GM12874 (cell line): Measurements from ENCODE around the gene CCNI2.

Experiments
- TF ChIP-seq, protein P1 (sequence below): IDR thresholded peaks from 2 replicates; pipeline ENCODE4 v1.5.1; 2011; ENCODE audit warnings: low read depth, mild to moderate bottlenecking, control low read depth, low read length, moderate library complexity; ENCODE audit not compliant: insufficient read depth

Gene CCNI2

DNA sequence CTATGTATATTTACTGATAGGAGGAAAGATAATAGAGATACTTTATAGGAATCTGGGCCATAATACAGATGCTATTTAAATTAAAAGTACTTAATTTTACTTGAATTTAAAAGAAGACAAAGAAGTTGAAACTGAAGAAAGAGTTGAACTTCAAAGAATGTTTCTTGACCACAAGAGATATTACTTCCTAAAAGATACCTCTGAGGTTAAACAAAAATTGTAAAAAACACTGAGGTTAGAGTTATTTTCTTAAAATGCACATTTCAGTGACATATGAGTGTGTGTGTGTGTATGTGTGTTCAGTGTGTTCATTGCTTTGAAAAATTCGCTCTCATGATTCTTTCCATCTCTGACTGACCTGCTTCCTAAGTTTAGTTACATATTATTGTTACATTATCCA is 33.4 kb downstream of the CCNI2 start:
- TF ChIP-seq, protein P1, sequence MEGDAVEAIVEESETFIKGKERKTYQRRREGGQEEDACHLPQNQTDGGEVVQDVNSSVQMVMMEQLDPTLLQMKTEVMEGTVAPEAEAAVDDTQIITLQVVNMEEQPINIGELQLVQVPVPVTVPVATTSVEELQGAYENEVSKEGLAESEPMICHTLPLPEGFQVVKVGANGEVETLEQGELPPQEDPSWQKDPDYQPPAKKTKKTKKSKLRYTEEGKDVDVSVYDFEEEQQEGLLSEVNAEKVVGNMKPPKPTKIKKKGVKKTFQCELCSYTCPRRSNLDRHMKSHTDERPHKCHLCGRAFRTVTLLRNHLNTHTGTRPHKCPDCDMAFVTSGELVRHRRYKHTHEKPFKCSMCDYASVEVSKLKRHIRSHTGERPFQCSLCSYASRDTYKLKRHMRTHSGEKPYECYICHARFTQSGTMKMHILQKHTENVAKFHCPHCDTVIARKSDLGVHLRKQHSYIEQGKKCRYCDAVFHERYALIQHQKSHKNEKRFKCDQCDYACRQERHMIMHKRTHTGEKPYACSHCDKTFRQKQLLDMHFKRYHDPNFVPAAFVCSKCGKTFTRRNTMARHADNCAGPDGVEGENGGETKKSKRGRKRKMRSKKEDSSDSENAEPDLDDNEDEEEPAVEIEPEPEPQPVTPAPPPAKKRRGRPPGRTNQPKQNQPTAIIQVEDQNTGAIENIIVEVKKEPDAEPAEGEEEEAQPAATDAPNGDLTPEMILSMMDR = no peak

DNA sequence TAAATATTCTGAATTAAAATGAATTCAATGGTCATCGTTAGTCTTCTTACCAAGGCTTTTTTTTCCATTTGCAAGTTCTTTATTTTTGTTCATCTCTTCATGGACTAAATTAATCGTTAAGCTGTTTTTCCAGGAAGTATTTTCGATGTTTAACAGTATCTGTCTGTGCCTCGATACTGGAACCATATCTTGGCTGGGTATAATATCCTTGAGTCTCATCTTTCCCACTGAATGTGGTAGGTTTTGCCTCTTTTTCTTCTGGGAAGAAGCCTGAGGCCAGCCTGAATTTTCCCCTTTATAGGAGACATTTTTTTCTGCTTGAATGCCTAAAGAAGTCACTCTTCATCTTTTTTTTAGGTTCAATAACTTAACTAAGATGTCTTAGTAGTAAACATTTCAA is 33.8 kb downstream of the CCNI2 start:
- TF ChIP-seq, protein P1 = no peak

DNA sequence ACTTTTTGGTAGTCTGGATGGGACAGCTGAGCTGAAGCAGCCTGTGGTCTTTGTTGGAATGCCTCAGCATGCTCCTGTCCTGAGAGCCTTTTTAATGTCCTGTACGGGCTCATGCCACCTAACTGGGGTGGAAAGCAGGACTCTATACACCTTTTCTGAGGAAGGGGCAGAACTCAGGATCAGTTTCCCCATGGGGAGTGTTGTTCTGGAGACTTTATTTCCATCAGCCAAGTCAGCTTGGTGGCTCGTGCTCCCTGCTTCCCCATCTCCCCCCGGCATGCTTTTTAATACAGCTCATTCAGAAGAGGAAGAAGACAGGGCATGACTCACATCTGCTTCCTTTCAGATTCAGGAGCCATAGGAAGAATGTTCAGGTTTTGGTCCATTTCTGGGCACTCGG is 34.9 kb downstream of the CCNI2 start:
- TF ChIP-seq, protein P1 = no peak

DNA sequence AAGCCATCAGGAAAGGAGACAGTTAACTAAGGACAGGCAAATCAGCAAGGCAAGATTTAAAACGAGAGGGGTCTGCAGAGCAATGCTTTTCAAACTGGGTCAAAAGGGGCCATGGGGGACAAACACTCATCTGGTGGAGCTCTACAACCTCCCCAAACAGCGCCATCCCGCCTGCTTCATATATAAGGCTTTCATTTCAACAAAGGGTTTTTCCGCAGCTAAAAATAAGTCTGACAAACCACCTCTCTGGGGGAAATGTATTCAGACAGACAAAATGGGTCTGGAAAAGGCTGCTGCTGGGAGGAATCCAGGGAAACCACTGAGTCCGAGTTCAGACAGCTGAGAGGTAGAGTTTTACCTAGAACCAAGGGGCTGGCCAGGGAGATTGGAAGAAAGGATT is 38.1 kb downstream of the CCNI2 start:
- TF ChIP-seq, protein P1 = no peak

- TF ChIP-seq, protein P1 = no peak
These were observed 38.6 kb downstream of the CCNI2 start for GRCh38 chr5:132785864-132786263.

GRCh38 chr5:132787076-132787475 is 39.9 kb downstream of the CCNI2 start:
- TF ChIP-seq, protein P1 = no peak

DNA sequence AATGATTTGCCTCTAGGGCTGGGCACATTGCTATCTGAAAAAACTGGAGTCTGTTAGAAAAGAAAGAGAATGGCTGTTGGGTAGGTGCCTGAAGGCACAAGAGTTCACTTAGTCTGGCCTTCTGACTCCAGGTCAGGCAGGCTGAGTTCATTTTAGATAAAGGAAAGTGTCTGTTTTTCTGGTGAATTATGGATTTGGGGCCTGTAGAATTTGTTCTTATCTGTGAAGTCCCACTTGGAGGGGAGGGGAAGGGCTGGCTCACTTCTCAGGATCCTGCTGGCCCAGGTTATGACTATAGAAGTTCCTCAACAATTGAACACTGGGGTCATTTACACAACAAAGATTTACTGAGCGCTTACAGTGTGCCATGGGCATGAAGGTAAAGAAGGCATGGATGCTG is 41.3 kb downstream of the CCNI2 start:
- TF ChIP-seq, protein P1 = no peak
